Middle frontal gyrus (tissue), 1 donor: Measurements from ENCODE around the gene ZNF319.
"Not testable (repeated sequence)": the region's sequence is repeated elsewhere in the genome, so short reads cannot be mapped to it uniquely, and the experiment has no call there.

Experiments used
- DNase-seq: peaks from one replicate; pipeline ENCODE4 v3.0.0-alpha.2; 2015; ENCODE audit warnings: low spot score; ENCODE audit errors: extremely low spot score

The ZNF319 gene

GRCh38 chr16:57979006-57979585, 21.4 kb downstream of the ZNF319 start:
- no peak for DNase-seq

- not testable (repeated sequence) for DNase-seq
Observed at GRCh38 chr16:57978070-57978465, 22.4 kb downstream of the ZNF319 start.

- DNase-seq, result no peak
Observed at GRCh38 chr16:57977418-57978069, 22.9 kb downstream of the ZNF319 start.

- peak; percentile 32 for DNase-seq
Observed at GRCh38 chr16:57976331-57976796, 24.1 kb downstream of the ZNF319 start.

GRCh38 chr16:57972306-57972705, 28.2 kb downstream of the ZNF319 start:
- DNase-seq, result no peak

GRCh38 chr16:57971848-57972247, 28.6 kb downstream of the ZNF319 start:
- DNase-seq, result no peak

GRCh38 chr16:57970970-57971369, 29.5 kb downstream of the ZNF319 start, which contains the start of gene CNGB1:
Gene CNGB1, minus strand, starts transcription at chr16:57971128. Its CDS starts 3,842 bp downstream, at chr16:57967286.
- DNase-seq, result no peak

GRCh38 chr16:57970319-57970718, 30.2 kb downstream of the ZNF319 start:
- no peak for DNase-seq

- no peak for DNase-seq
Observed at GRCh38 chr16:57969451-57970123, 30.9 kb downstream of the ZNF319 start.

- no peak for DNase-seq
Observed at GRCh38 chr16:57967916-57968315, 32.6 kb downstream of the ZNF319 start.

GRCh38 chr16:57966986-57967385, 33.5 kb downstream of the ZNF319 start:
- no peak for DNase-seq

- DNase-seq, result no peak
Observed at GRCh38 chr16:57966204-57966771, 34.2 kb downstream of the ZNF319 start.

GRCh38 chr16:57964157-57964700, 36.2 kb downstream of the ZNF319 start:
- DNase-seq, result no peak

GRCh38 chr16:57962756-57963155, 37.7 kb downstream of the ZNF319 start:
- DNase-seq, result no peak

- no peak for DNase-seq
Observed at GRCh38 chr16:57962046-57962445, 38.4 kb downstream of the ZNF319 start.

- no peak for DNase-seq
Observed at GRCh38 chr16:57961538-57961937, 38.9 kb downstream of the ZNF319 start.

- no peak for DNase-seq
Observed at GRCh38 chr16:57960826-57961472, 39.5 kb downstream of the ZNF319 start.

- DNase-seq, result no peak
Observed at GRCh38 chr16:57960310-57960709, 40.2 kb downstream of the ZNF319 start.

GRCh38 chr16:57959804-57960203, 40.7 kb downstream of the ZNF319 start:
- DNase-seq, result no peak

GRCh38 chr16:57959121-57959520, 41.4 kb downstream of the ZNF319 start:
- DNase-seq, result no peak

GRCh38 chr16:57958544-57958943, 41.9 kb downstream of the ZNF319 start:
- DNase-seq, result no peak
